HG03045 (cell line): ENCODE results near the gene SPATC1L.
"Not testable (repeated sequence)": the region's sequence is repeated elsewhere in the genome, so short reads cannot be mapped to it uniquely, and the experiment has no call there.

ENCODE experiments used
- ATAC-seq: cut with Tn5 transposase; IDR thresholded peaks from one replicate; pipeline ENCODE4 v1.9.1; 2021; ENCODE audit warnings: mild to moderate bottlenecking, moderate library complexity; ENCODE audit not compliant: unreplicated experiment

Gene SPATC1L

GRCh38 chr21:46151989-46152926 is 32.0 kb downstream of the SPATC1L start:
- no peak for ATAC-seq

- no peak for ATAC-seq
These were observed 32.8 kb downstream of the SPATC1L start for GRCh38 chr21:46151261-46151988.

GRCh38 chr21:46150491-46151121 is 33.7 kb downstream of the SPATC1L start:
- no peak for ATAC-seq

GRCh38 chr21:46150073-46150472 is 34.2 kb downstream of the SPATC1L start:
- ATAC-seq: no peak

- ATAC-seq: no peak
These were observed 34.9 kb downstream of the SPATC1L start for GRCh38 chr21:46149205-46149901.

GRCh38 chr21:46148106-46148505 is 36.2 kb downstream of the SPATC1L start:
- no peak for ATAC-seq

- ATAC-seq: not testable (repeated sequence)
These were observed 36.8 kb downstream of the SPATC1L start for GRCh38 chr21:46147429-46147828.

- ATAC-seq: no peak
These were observed 37.4 kb downstream of the SPATC1L start for GRCh38 chr21:46146856-46147255.

- ATAC-seq: no peak
These were observed 38.2 kb downstream of the SPATC1L start for GRCh38 chr21:46145840-46146691.

GRCh38 chr21:46145159-46145839 is 39.0 kb downstream of the SPATC1L start:
- ATAC-seq: no peak

- ATAC-seq: no peak
These were observed 39.7 kb downstream of the SPATC1L start for GRCh38 chr21:46144464-46145070.

- ATAC-seq: no peak
These were observed 41.4 kb downstream of the SPATC1L start for GRCh38 chr21:46142582-46143473.

- no peak for ATAC-seq
These were observed 42.3 kb downstream of the SPATC1L start for GRCh38 chr21:46141767-46142581.

GRCh38 chr21:46140352-46141003 is 43.8 kb downstream of the SPATC1L start:
- ATAC-seq: not testable (repeated sequence)

- ATAC-seq: no peak
These were observed 44.6 kb downstream of the SPATC1L start for GRCh38 chr21:46139686-46140085.

GRCh38 chr21:46138383-46138970 is 45.8 kb downstream of the SPATC1L start:
- ATAC-seq: no peak
